ENCODE results near the gene ECE1.

The ECE1 gene

GRCh38 chr1:21308847-21309652, 18.8 kb upstream of the ECE1 start:
- DNase-seq (ENCODE audit: low spot score), result no peak

- DNase-seq (ENCODE audit: low spot score), result no peak
Observed at GRCh38 chr1:21308330-21308729, 18.1 kb upstream of the ECE1 start.

- no peak for DNase-seq (ENCODE audit: low spot score)
Observed at GRCh38 chr1:21307663-21308305, 17.5 kb upstream of the ECE1 start.

GRCh38 chr1:21307210-21307609, 16.9 kb upstream of the ECE1 start:
- no peak for DNase-seq (ENCODE audit: low spot score)

DNA sequence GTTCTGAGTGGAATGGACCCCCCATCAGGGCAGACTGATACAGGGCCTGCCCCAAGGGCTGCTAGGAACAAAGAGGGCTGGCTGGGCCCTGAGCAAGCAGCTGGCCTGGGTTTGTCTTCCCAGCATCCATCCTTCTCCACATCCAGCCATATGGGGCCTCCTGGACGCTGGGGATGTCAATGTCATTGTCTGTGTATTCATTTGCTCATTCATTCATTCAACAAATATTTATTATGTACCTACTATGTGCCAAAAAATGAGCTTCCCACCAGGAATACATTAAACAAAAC, 15.6 kb upstream of the ECE1 start:
- no peak for DNase-seq (ENCODE audit: low spot score)

GRCh38 chr1:21305155-21305899, 15.1 kb upstream of the ECE1 start:
- DNase-seq (ENCODE audit: low spot score), result no peak

- DNase-seq (ENCODE audit: low spot score), result no peak
Observed at GRCh38 chr1:21304488-21304887, 14.2 kb upstream of the ECE1 start.

DNA sequence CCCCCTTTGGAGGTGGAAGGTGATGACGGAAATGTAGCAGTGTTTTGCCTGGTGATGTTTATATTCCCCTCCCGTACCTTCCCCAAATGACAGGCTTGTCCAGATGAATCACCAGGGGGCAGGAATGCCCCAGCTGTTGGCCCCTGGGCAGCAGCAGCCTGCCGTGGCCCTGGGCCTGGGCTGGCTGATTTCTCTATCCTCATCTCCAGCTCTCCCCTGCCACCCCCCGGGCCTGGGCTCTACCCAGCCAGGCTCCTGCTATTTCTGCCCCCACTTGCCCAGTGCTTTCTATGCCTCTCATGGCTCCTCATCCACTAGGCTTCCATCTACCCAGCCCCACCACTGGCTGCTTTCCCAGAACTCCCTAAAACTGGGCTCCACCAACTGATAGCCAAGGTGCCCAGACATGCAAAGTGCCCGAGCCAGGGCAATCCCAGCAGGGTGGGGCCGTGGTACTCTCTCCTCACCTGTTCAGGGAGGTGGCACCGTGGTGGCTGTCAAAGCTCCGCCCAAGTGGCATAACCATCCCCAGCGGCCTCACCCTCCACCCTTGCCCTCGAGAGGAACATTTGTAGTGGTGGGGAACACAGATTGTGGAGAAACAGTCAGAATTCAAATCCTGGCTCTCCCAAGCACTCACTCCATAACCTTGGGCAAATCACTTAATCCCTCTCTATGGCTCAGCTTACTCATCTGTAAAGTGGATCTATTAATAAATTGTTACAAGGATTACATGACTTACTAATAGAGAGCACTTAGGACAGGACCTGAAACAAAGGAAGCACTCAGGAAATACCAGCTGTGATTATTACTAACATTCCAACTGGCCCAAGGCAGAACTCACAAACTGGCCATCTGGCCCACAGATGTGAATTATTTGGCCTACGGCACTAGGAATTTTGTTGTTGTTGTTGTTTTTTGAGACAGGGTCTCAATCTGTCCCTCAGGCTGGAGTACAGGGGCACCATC, 12.8 kb upstream of the ECE1 start:
- DNase-seq (ENCODE audit: low spot score), result no peak

DNA sequence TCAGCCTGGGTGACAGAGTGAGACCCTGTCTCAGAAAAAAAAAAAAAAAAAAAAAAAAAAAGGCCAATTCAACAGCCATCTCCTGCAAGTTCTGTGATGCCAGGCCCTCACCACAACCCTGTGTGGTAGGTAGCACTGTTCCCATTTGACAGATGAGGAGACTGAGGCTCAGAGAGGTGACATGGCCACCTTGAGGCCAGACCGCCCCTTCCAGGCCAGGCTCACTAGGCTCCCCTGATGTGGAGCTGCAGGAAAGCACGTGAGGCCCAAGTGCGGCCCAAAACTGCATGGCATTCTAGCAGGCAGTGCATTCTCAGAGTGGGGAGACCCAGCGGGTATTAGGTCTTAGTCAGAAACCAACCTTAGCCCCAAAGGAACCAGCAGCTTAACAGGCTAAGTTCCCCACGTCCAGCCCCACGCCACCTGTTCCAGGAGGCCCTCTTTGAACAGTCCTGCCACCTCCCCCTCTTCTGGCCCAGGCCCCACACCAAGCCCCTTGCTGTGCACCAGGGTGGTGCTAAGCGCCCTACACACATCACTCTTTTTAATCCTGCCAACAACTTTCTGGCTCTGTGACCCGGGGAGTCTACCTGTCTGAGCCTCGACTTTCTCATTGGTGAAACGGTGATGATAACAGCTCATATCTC, 11.7 kb upstream of the ECE1 start:
- no peak for DNase-seq (ENCODE audit: low spot score)

- DNase-seq (ENCODE audit: low spot score), result no peak
Observed at GRCh38 chr1:21300774-21301173, 10.5 kb upstream of the ECE1 start.

DNA sequence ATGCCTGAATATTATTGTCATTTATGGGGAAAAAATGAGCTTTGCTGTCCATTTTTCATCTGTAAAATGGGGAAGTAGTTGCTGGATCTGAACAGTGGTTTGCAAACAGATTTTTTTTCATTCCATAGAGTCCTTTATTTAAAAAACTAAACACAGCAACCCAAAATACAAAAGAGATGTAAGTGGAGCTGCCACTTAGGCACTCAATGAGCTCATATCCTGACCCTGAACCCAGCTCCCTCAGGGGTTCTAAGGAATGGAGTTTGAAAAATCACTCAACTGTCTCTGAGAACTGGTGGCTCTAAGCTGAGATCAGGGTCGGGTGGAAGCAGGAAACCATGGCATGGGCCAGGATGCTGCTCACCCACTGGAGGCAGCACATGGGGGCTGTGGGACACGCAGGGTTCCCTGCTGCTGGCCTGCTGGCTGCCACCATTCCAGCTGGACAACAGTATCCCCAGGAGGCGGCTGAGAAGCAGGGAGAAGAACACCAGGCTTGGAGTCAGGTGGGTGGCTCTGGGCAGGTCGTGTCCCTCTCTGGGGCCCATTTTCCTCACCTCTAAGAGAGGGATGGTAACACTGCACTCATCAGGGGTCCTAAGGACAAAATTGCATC, 9.6 kb upstream of the ECE1 start:
- DNase-seq (ENCODE audit: low spot score), result no peak

DNA sequence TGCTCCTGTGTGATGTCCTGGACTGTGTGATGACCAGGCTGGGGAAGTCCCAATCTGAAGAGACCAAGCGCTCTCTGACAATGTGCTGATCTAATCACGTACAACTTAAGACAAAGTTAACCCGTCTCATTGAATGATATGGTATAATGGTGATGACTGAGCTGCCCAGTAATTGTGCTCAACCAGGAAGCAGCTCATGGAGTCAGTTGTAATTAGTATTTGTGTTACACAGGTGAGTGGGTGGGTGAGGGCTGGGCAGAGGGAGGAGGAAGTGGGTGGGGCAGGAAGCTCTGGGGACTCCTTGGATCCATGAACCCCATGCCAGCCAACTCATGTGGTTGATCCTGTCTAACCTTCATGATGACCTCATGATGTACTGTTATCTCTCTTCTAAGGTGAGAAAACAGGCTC, 8.7 kb upstream of the ECE1 start:
- no peak for DNase-seq (ENCODE audit: low spot score)

- DNase-seq (ENCODE audit: low spot score), result no peak
Observed at GRCh38 chr1:21297975-21298374, 7.7 kb upstream of the ECE1 start.

GRCh38 chr1:21296509-21297354, 6.5 kb upstream of the ECE1 start:
- DNase-seq (ENCODE audit: low spot score), result no peak

DNA sequence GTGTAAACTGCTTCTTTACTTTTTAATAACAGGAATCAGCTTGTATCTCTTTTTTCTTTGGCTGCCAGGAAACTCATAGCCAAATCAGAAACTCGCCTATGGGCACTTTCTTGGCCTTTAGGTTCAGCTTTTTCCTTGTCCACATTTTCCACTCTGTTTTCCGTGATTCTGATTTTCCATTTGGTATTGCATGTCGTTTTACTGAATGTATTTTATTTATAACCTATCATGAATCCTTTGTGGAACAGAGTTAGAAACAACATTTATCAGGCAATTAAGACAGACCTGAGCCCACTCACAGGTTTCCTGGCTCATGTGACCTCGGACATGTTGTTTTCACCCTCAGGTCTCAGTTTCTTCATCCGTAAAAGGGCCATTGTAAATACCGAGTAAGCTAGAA, 5.3 kb upstream of the ECE1 start:
- no peak for DNase-seq (ENCODE audit: low spot score)

DNA sequence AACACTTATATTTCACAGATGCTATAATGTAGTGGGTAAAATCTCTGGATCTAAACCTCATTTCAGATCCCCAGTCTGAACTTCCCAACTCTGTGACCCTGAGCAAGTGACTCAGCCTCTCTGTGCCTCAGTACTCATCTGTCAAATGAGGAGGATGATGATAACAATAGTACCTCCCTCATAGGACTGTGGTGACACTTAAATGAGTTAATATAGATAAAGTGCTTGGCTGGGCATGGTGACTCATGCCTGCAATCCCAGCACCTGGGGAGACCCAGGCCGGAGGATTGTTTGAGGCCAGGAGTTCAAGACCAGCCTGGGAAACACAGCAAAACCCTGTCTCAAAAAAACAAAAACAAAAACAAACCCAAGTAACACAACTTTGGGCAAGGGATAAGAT, 4.7 kb upstream of the ECE1 start:
- peak; percentile 83 for DNase-seq (ENCODE audit: low spot score)

DNA sequence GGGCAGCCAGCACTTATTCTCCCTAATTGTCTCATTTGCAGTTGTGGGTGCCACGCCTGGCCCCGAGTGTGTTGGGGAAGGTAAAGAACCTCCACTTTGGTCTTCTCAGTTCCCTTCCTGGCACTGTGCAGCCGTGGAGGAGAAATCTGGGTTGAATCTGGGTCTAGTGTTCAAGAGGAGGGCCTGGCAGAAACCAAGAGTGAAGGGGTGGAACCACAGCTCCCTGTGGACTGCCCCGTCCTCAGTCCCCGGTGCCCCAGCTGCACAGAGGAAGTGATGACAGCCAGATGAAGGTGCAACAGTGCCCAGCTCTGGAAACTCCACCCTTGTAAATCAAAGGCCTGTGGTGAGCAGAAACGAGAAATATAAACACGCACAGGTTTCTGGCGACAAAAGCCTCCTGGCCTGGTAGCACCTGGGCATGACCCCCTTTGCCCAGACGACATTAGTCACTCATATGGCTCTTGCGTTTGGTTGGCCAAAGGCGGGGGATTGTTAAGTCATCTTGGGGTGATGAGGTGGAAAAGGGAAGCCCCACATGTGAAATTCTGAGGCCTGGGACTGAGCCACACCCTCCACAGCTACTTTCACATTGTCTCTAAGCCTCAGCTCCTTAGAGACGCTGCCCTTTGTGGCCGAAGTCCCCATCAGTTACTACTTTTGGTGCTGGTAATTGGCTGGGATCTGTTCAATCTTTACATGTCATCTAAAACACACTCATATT, 4.2 kb upstream of the ECE1 start:
- peak; percentile 92 for DNase-seq (ENCODE audit: low spot score)

GRCh38 chr1:21293537-21294265, 3.4 kb upstream of the ECE1 start:
- peak; percentile 74 for DNase-seq (ENCODE audit: low spot score)

Data from activated CD4-positive, alpha-beta T cell treated with anti-CD3 and anti-CD28 coated beads, Interleukin-2, Interleukin-4, amounts not matched to agents 100 ng/mL and 50 ng/mL, durations not matched to agents 16 hours and 8 hours (primary cell).